Ovary (tissue), 9 donors: Measurements from ENCODE around the gene RAB15. TPM values are rescaled to one million over a fixed set of nuclear protein-coding genes. Genes with fewer than 3 reads are reported as not detected.

Experiments used
- DNase-seq, 5 donors: peaks; one replicate each; pipeline ENCODE4 v3.0.0-alpha.2; 2019 to 2020
- H3K27ac ChIP-seq, 2 donors: fragments of 200-600 bp; one replicate each; pipeline versions ENCODE4 v1.5.1 to v1.8.0; 2019 to 2022
- H3K27me3 ChIP-seq: fragments of 200-600 bp; one replicate; pipeline ENCODE4 v1.8.0; 2022
- H3K36me3 ChIP-seq: fragments of 200-600 bp; sonication (generic); one replicate; pipeline ENCODE4 v1.5.1; 2019
- H3K4me1 ChIP-seq: one replicate; pipeline ENCODE4 v1.8.1; 2013; ENCODE audit warnings: mild to moderate bottlenecking, moderate library complexity; ENCODE audit not compliant: insufficient read depth
- H3K4me3 ChIP-seq: fragments of 200-600 bp; sonication (generic); one replicate; pipeline ENCODE4 v1.5.1; 2017
- H3K9me3 ChIP-seq, 2 donors: fragments of 200-600 bp in 1 of 2; sonication (generic) in 1 of 2; one replicate each; pipeline versions ENCODE4 v1.5.1 to v1.8.1; 2013 to 2019; ENCODE audit warnings: mild to moderate bottlenecking in 1 of 2, moderate library complexity in 1 of 2
- EP300 ChIP-seq: sonication (generic); formaldehyde crosslinking; IDR thresholded peaks from one replicate; pipeline ENCODE4 v1.6.1; 2017; ENCODE audit warnings: antibody characterized with exemption
- POLR2A ChIP-seq: fragments of 450-650 bp; IDR thresholded peaks from one replicate; pipeline ENCODE4 v1.6.1; 2017; ENCODE audit warnings: antibody characterized with exemption, mild to moderate bottlenecking, moderate library complexity
- WGBS, 3 donors: extraction: QIAGEN DNeasy Blood & Tissue Kit in 1 of 3; methylation state at CpG; one replicate each; pipeline versions ENCODE4 v1.1.5 to v1.1.7; 2013 to 2017; 5-methylcytosine and 5-hydroxymethylcytosine counted together
- intact Hi-C, 4 donors: fragments of 100-400 bp; cut with DNase I; formaldehyde crosslinking; loops; one replicate each; pipeline versions ENCODE4 v1.11.0 to v1.15.1; 2022 to 2023
- polyA plus RNA-seq, 2 donors: library from polyadenylated mRNA; stranded (reverse); fragments of 200-250 nt in 1 of 2; fragments of 350-450 nt in 1 of 2; fragmentation: Illumina TruSeq in 1 of 2; extraction: RNeasy Lipid Tissue Mini Kit (QIAGEN cat#74804) in 1 of 2; gene quantifications; one replicate each; pipeline ENCODE4 v1.2.3, GENCODE V29; 2013 to 2014
- total RNA-seq, 7 donors: library from RNA; depleted of rRNA in 2 of 7; stranded (reverse); fragments of >200 nt in 2 of 7; fragmentation: NEBNext Ultra II Directional in 3 of 7; extraction: Animal tissue kit (Norgen Biotek cat#: 25700) in 3 of 7; gene quantifications; one replicate each; pipeline versions ENCODE4 v1.1.0 to v1.2.4, GENCODE V29; 2016 to 2023
- TF ChIP-seq, protein P1 (sequence below), 3 donors: fragments of 450-650 bp in 2 of 3; fragments of 200-600 bp in 1 of 3; IDR thresholded peaks; one replicate each; pipeline versions ENCODE4 v1.5.1 to v1.8.0; 2016 to 2022; ENCODE audit warnings: antibody characterized with exemption in 3 of 3, mild to moderate bottlenecking in 1 of 3
- donor health status: DM: no; HTN: no; CAD: no; lungs with moderate emphysema.
- donor health status: DM: no; HTN: no; CAD: no.
- donor health status: Bipolar disorder and iron deficiency.
- donor health status: DM: yes; HTN: yes; CAD: no.
- donor health status: DM: no; HTN: no; CAD: no.
- donor health status: DM: yes; HTN: yes; CAD: no.

Gene RAB15
- total and polyA plus RNA-seq, 9 donors = 0.83 to 5.7 (median 2.5) TPM

DNA sequence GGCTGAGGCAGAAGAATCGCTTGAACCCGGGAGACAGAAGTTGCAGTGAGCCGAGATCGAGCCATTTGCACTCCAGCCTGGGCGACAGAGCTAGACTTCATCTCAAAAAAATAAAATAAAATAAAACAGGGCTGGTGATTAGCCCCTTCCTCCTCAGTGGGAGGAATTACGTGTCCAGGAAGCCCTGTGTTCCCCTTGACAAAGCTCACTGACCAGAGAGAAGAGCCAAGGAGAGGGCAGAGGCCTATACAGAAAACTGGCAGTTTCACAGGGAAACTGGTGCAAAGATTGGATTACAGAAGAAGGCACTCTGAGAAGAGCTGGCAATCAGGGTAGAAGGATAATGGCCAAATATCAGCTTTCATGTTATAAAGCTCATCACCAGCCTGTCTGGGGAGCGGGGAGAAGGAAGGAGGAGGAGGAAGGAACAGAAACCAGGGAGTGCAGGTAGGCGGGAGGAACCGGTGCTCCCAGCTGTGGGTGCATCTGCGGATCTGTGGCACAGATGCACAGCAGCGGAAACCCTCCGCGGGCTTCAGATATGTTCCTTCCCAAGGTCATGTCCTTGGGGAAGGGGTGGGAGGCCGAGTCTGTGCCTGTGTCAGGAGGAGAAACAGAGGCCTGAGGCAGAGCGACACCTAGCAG, 6.7 kb downstream of the RAB15 start:
- H3K36me3 ChIP-seq = no peaks in the 10 kb centered on the region
- TF ChIP-seq EP300 = no peak
- TF ChIP-seq, protein P1, sequence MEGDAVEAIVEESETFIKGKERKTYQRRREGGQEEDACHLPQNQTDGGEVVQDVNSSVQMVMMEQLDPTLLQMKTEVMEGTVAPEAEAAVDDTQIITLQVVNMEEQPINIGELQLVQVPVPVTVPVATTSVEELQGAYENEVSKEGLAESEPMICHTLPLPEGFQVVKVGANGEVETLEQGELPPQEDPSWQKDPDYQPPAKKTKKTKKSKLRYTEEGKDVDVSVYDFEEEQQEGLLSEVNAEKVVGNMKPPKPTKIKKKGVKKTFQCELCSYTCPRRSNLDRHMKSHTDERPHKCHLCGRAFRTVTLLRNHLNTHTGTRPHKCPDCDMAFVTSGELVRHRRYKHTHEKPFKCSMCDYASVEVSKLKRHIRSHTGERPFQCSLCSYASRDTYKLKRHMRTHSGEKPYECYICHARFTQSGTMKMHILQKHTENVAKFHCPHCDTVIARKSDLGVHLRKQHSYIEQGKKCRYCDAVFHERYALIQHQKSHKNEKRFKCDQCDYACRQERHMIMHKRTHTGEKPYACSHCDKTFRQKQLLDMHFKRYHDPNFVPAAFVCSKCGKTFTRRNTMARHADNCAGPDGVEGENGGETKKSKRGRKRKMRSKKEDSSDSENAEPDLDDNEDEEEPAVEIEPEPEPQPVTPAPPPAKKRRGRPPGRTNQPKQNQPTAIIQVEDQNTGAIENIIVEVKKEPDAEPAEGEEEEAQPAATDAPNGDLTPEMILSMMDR (IDR thresholded peaks at IDR 0.05) = no peak
- no peak for TF ChIP-seq POLR2A
- no peaks in the 10 kb centered on the region for H3K9me3 ChIP-seq

GRCh38 chr14:64963611-64964010, 8.5 kb downstream of the RAB15 start:
- DNase-seq = no peak

More for the DNA sequence above, 6.7 kb downstream of the RAB15 start:
- Histone ChIP-seq H3K4me3 (no peak overlapping the region), H3K27me3 (no peaks in the 10 kb centered on the region), H3K27ac (no peak overlapping the region), H3K4me1 (peaks cover 4% of the 10 kb centered on the region)
- DNase-seq = no peak
- intact Hi-C loops = no loop called here
- WGBS, 3 donors = 39 to 55% (median 52%) methylated on average over 15 of the region's 15 CpGs

GRCh38 chr14:64960762-64961276, 11.3 kb downstream of the RAB15 start:
- no peaks in the 10 kb centered on the region for H3K27me3 ChIP-seq
- no peaks in the 10 kb centered on the region for H3K36me3 ChIP-seq
- H3K27ac ChIP-seq = no peak overlapping the region
- H3K4me1 ChIP-seq = peaks cover 4% of the 10 kb centered on the region
- no peaks in the 10 kb centered on the region for H3K9me3 ChIP-seq
- no peak for TF ChIP-seq POLR2A
- TF ChIP-seq, protein P1 (IDR thresholded peaks at IDR 0.05) = no peak
- TF ChIP-seq EP300 = no peak
- intact Hi-C loops = no loop called here
- no peak for DNase-seq
- WGBS, 3 donors = 70 to 76% (median 75%) methylated on average over 5 of the region's 5 CpGs
- no peak overlapping the region for H3K4me3 ChIP-seq

More at GRCh38 chr14:64963611-64964010, 8.5 kb downstream of the RAB15 start:
- H3K9me3 ChIP-seq = no peaks in the 10 kb centered on the region
- peaks cover 4% of the 10 kb centered on the region for H3K4me1 ChIP-seq
- TF ChIP-seq POLR2A = no peak
- no peak for TF ChIP-seq EP300
- TF ChIP-seq, protein P1 (IDR thresholded peaks at IDR 0.05) = no peak
- H3K27ac ChIP-seq = no peak overlapping the region
- H3K36me3 ChIP-seq = no peaks in the 10 kb centered on the region
- no peaks in the 10 kb centered on the region for H3K27me3 ChIP-seq
- intact Hi-C loops = no loop called here
- 64 to 79% (median 78%) methylated on average over 1 of the region's 1 CpG for WGBS, 3 donors
- H3K4me3 ChIP-seq = no peak overlapping the region

DNA sequence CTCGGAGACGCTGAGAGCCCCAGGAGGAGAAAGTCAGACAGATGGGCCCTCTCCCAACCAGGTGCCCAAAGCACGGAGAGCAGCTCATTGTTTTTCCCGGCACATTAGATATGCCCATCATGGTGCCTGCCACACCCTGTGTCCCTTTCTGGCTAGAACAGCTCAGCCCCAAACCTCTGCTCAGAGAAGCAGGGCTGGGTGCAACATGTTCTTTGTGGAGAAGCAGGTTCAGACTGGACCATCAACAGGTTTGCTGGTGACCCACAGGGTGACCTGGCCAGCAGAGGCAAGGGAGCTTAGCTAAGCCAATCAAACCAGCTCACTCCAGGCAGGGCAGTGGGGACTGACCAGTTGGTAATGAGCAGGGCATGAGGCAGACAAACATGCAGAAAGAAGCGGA, 13.4 kb downstream of the RAB15 start:
- Histone ChIP-seq H3K4me1 (no peaks in the 10 kb centered on the region), H3K27me3 (no peaks in the 10 kb centered on the region), H3K27ac (no peak overlapping the region), H3K9me3 (no peaks in the 10 kb centered on the region), H3K36me3 (no peaks in the 10 kb centered on the region), H3K4me3 (no peak overlapping the region)
- 85 to 95% (median 91%) methylated on average over 5 of the region's 5 CpGs for WGBS, 3 donors
- intact Hi-C loops = no loop called here
- no peak for TF ChIP-seq POLR2A
- TF ChIP-seq EP300 = no peak
- TF ChIP-seq, protein P1 (IDR thresholded peaks at IDR 0.05) = no peak
- no peak for DNase-seq
